Kidney (tissue), 14 donors: Measurements from ENCODE around the gene APPL2. TPM values are rescaled to one million over a fixed set of nuclear protein-coding genes. Genes with fewer than 3 reads are reported as not detected.

Experiments used
- DNase-seq, 5 donors: peaks; one replicate each; pipeline ENCODE4 v3.0.0-alpha.2; 2013 to 2020
- FAIRE-seq: peaks from 2 replicates; lab custom pipeline; 2012; peaks lifted over from hg19 to GRCh38; lab: Jason Lieb, UNC
- H3K27ac ChIP-seq, 2 donors: one replicate each; pipeline ENCODE4 v1.7.0; 2013; ENCODE audit warnings: low read depth in 2 of 2, low read length in 2 of 2, inconsistent platforms in 1 of 2
- H3K27me3 ChIP-seq: one replicate; pipeline ENCODE4 v1.7.1; 2013; ENCODE audit warnings: low read length, inconsistent platforms; ENCODE audit not compliant: control insufficient read depth, insufficient read depth
- H3K36me3 ChIP-seq, 3 donors: one replicate each; pipeline versions ENCODE4 v1.7.0 to v1.7.1; 2013; ENCODE audit warnings: low read length in 3 of 3, control low read depth in 1 of 3, inconsistent platforms in 1 of 3; ENCODE audit not compliant: insufficient read depth in 3 of 3, control insufficient read depth in 2 of 3
- H3K4me1 ChIP-seq, 3 donors: one replicate each; pipeline versions ENCODE4 v1.7.0 to v1.7.1; 2013; ENCODE audit warnings: low read length in 3 of 3, inconsistent platforms in 1 of 3, low read depth in 1 of 3; ENCODE audit not compliant: control insufficient read depth in 2 of 3, insufficient read depth in 2 of 3
- H3K4me3 ChIP-seq, 3 donors: one replicate each; pipeline versions ENCODE4 v1.7.0 to v1.8.1; 2013; ENCODE audit warnings: low read length in 3 of 3, control low read depth in 1 of 3, inconsistent platforms in 1 of 3
- H3K9ac ChIP-seq, 3 donors: one replicate each; pipeline versions ENCODE4 v1.7.0 to v1.7.1; 2013; ENCODE audit warnings: low read length in 3 of 3, control low read depth in 1 of 3, inconsistent platforms in 1 of 3
- H3K9me3 ChIP-seq, 3 donors: one replicate each; pipeline versions ENCODE4 v1.7.0 to v1.7.1; 2013; ENCODE audit warnings: low read length in 3 of 3, control low read depth in 1 of 3, inconsistent platforms in 1 of 3; ENCODE audit not compliant: control insufficient read depth in 2 of 3, insufficient read depth in 1 of 3
- CTCF ChIP-seq: IDR thresholded peaks from 3 replicates; pipeline ENCODE4 v1.5.1; 2012; ENCODE audit warnings: mild to moderate bottlenecking, moderate library complexity, borderline replicate concordance; ENCODE audit not compliant: insufficient read depth; ENCODE audit errors: extremely low read depth
- intact Hi-C: fragments of 100-400 bp; cut with DNase I; formaldehyde crosslinking; loops from one replicate; pipeline ENCODE4 v1.11.1; 2022
- polyA plus RNA-seq: library from polyadenylated mRNA; stranded (reverse); fragments of 350-450 nt; fragmentation: Illumina TruSeq; extraction: RNeasy Lipid Tissue Mini Kit (QIAGEN cat#74804); gene quantifications from one replicate; pipeline ENCODE4 v1.2.3, GENCODE V29; 2014; ENCODE audit warnings: low read depth, low replicate concordance; ENCODE audit not compliant: insufficient read depth
- total RNA-seq: library from RNA; stranded (reverse); fragmentation: NEBNext Ultra II Directional; extraction: Animal tissue kit (Norgen Biotek cat#: 25700); gene quantifications from one replicate; pipeline ENCODE4 v1.2.1, GENCODE V29; 2021
- donor health status: control.
- donor health status: control.
- donor health status: control.
- donor health status: control.
- donor health status: control.
- donor health status: DM: yes; HTN: yes; CAD: no.
- donor health status: Normal renal cell carcinoma (clear cell type).

APPL2 gene
- total and polyA plus RNA-seq, 2 donors from 2014 or later = 17.9 to 42.5 TPM

- intact Hi-C loops = no loop called here
- H3K4me3 ChIP-seq = no peak overlapping the region
- H3K4me1 ChIP-seq = no peaks in the 10 kb centered on the region
- no peak overlapping the region for H3K9ac ChIP-seq
- no peaks in the 10 kb centered on the region for H3K36me3 ChIP-seq
- DNase-seq = no peak
- no peak overlapping the region for H3K27ac ChIP-seq
- no peaks in the 10 kb centered on the region for H3K9me3 ChIP-seq
- no peak for TF ChIP-seq CTCF
- no peaks in the 10 kb centered on the region for H3K27me3 ChIP-seq
- no peak for FAIRE-seq
These were observed 36.9 kb upstream of the APPL2 start for GRCh38 chr12:105272814-105273416.

- no peaks in the 10 kb centered on the region for H3K4me1 ChIP-seq
- H3K27ac ChIP-seq = no peak overlapping the region
- DNase-seq (no peak), FAIRE-seq (no peak)
- no peaks in the 10 kb centered on the region for H3K9me3 ChIP-seq
- H3K27me3 ChIP-seq = no peaks in the 10 kb centered on the region
- H3K9ac ChIP-seq = no peak overlapping the region
- no peaks in the 10 kb centered on the region for H3K36me3 ChIP-seq
- no peak for TF ChIP-seq CTCF
- intact Hi-C loops = no loop called here
- H3K4me3 ChIP-seq = no peak overlapping the region
These were observed 36.2 kb upstream of the APPL2 start for GRCh38 chr12:105272152-105272551.

GRCh38 chr12:105271364-105271763, 35.4 kb upstream of the APPL2 start:
- H3K36me3 ChIP-seq = no peaks in the 10 kb centered on the region
- no peaks in the 10 kb centered on the region for H3K4me1 ChIP-seq
- H3K27me3 ChIP-seq = no peaks in the 10 kb centered on the region
- intact Hi-C loops = no loop called here
- FAIRE-seq (no peak), DNase-seq (no peak)
- no peaks in the 10 kb centered on the region for H3K9me3 ChIP-seq
- H3K27ac ChIP-seq = no peak overlapping the region
- H3K9ac ChIP-seq = no peak overlapping the region
- no peak overlapping the region for H3K4me3 ChIP-seq
- no peak for TF ChIP-seq CTCF
